Fibroblast of lung (primary cell): ENCODE data around the gene MRFAP1L1.

Source experiments
- CTCF ChIP-seq, 2 donors: IDR thresholded peaks in 1 of 2; conservative IDR thresholded peaks in 1 of 2; 1 replicate in 1 of 2; 2 replicates in 1 of 2; pipeline ENCODE4 v1.5.1; 2011 to 2012; ENCODE audit warnings: low read length in 2 of 2, control low read depth in 1 of 2, inconsistent platforms in 1 of 2, low read depth in 1 of 2, mild to moderate bottlenecking in 1 of 2
- EZH2 ChIP-seq: IDR thresholded peaks from 2 replicates; pipeline ENCODE4 v1.5.1; 2012; ENCODE audit warnings: low read length, control low read depth, mild to moderate bottlenecking; ENCODE audit errors: missing control alignments

DNA sequence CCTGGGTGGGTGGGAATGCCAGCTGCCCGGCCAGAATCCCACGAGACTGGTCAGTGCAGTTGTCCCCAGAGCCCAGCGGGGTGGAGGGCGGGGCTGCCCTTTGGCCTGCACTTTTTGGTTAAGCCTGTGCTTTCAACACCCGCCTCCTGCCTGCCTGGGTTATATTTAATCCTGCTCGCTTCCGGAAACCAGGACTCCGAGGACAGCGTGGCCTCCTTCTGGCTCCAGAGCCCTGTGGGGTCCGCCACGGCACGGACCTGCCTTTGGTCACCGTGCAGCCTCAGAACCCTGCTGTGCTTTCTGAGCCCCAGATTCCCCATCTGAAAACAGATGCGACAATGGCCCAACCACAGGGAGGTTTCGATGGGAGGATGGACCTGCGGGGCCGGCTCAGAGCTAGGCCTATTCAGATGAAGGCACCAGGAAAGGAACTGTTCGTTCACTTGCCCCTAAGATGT is 43.5 kb upstream of the MRFAP1L1 start:
- no peak for TF ChIP-seq CTCF (conservative IDR thresholded peaks at IDR 0.05 in 1 of 2, IDR thresholded peaks at IDR 0.05 in 1 of 2; ENCODE audit: low read depth in 1 of 2, low read length in 2 of 2)
- TF ChIP-seq EZH2: no peak
